AG09319 (cell line): ENCODE results near the gene ZFAND2B.

Experiments used
- DNase-seq: peaks from one replicate; pipeline ENCODE4 v3.0.0-alpha.2; 2010; ENCODE audit warnings: low read depth; ENCODE audit errors: extremely low read depth
- CTCF ChIP-seq: IDR thresholded peaks from 2 replicates; pipeline ENCODE4 v1.5.1; 2011; ENCODE audit warnings: low read depth, mild to moderate bottlenecking, inconsistent platforms, low read length, moderate library complexity

ZFAND2B gene

GRCh38 chr2:219219784-219220532 lies 13.4 kb downstream of the ZFAND2B start:
- no peak for TF ChIP-seq CTCF
- DNase-seq, result no peak

DNA sequence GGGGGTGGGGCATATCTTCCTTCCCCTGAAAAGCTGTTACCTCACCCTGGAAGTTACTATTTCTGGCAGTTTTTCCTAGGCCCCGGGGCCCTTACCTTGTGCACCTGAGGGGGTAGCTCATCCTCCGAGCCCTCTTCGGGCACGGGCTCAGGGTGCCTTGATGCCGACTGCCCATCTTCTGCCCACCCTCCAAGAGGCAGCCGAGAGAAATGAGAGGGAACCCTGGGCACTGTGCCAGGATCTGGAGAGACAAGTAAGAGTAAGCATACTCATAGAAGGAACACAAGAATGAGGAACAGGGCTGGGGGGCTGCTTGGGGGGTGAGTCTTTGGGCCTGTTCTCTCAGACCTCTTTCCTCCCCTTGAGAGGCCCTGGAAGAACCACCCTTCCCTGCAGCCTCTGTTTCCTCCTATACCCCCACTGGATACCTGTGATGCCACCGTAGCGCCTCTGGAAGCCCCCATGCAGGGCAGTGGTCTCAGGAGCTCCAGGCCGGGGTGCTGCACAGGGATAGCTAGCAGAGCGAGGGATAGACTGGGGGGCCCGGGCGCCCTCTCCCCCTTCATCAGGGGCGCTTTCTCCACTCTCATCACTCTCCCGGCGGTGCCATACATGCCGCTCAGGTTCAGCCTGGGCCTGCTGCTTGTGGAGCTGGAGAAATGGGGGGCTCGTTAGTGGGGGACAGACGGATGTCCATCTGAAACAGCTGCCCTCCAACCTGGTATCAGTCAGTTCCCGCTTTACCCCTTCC lies 14.2 kb downstream of the ZFAND2B start:
- DNase-seq, result no peak
- TF ChIP-seq CTCF, result no peak

DNA sequence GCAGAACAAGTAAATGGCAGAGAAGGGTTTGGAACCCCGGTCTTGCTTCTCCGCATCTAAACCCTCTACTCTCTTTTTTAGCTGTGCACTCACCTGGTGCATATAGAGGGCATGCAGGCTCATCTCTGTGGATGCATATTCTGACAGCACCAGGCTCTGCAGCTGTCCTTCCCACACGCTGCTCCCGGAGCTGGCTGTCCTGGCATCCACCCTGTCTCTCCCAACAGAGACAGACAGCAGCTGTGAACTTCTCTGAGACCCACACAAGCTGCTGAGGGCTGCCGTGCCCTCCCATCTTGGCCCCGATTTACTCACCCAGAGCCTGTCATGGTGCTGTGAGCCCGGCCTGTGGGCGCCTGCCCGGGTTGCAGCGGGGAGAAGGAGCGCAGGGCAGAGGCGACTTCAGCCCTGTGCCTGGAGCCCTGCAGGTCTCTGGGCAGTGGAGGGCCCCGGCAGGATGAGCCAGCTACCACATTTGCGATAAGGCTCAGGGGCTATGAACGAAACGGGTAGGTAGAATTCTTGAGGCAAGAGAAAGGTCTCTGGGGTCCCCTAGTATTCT lies 15.5 kb downstream of the ZFAND2B start:
- no peak for DNase-seq
- no peak for TF ChIP-seq CTCF

DNA sequence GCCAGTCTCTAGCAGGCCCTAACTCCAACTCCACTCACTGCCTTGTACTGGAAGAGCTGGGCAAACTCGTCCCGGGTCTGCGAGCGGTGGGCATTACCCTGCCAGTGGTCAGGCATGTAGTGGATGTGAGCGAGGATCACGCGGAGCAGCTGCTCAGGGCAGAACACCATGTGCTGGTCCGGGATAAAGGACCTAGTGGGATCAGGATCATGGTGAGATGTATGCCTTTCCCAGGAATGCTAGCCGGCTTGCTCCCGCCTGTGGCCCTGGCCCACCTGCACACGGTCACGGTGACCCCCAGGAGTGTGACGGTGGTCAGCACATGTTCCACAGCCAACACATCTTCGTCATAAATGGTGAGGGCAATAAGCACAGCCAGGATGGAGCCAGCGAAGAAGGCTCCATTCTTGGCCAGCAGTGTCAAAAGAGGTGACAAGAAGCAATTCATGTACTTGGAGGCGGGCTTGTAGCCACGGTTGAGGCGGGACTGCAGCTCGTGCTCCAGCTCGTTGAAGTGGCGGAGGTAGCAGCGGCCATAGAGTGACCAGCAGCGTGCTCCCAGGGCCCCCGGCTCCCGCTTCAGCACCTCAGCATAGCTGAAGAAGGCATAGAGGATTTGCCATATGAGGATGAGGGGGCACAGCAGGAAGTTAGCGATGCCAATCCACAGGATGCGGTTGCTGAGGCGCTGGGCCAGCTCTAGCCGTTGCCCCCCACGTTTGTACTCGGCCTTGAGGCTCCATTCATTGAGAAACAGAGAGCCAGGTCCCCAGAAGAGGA lies 17.4 kb downstream of the ZFAND2B start:
- TF ChIP-seq CTCF, result no peak
- DNase-seq, result no peak

GRCh38 chr2:219225350-219225749 lies 18.8 kb downstream of the ZFAND2B start:
- no peak for TF ChIP-seq CTCF
- DNase-seq, result no peak

- DNase-seq, result no peak
- no peak for TF ChIP-seq CTCF
Observed at GRCh38 chr2:219228041-219228910, 21.7 kb downstream of the ZFAND2B start.
